Ectodermal cell (in vitro differentiated cells): ENCODE results near the gene POLR3G.
A peak's percentile ranks its signal among the peaks of the same experiment; 100 is the strongest.

Experiments
- H3K27ac ChIP-seq: 2 replicates; pipeline ENCODE4 v1.7.0; 2013; ENCODE audit warnings: mild to moderate bottlenecking, low read depth, low read length; ENCODE audit not compliant: insufficient read depth, poor library complexity, severe bottlenecking
- H3K27me3 ChIP-seq: 2 replicates; pipeline ENCODE4 v1.7.0; 2013; ENCODE audit warnings: mild to moderate bottlenecking, low read length; ENCODE audit not compliant: insufficient read depth, control insufficient read depth, poor library complexity, severe bottlenecking
- H3K36me3 ChIP-seq: one replicate; pipeline ENCODE4 v1.7.0; 2013; ENCODE audit warnings: low read length; ENCODE audit not compliant: control insufficient read depth, insufficient read depth
- H3K4me1 ChIP-seq: one replicate; pipeline ENCODE4 v1.7.0; 2013; ENCODE audit warnings: low read length; ENCODE audit not compliant: control insufficient read depth, insufficient read depth
- H3K4me3 ChIP-seq: 2 replicates; pipeline ENCODE4 v1.7.0; 2013; ENCODE audit warnings: low read depth, low read length, control low read depth; ENCODE audit not compliant: insufficient read depth
- H3K9me3 ChIP-seq: 2 replicates; pipeline ENCODE4 v1.7.0; 2013; ENCODE audit warnings: mild to moderate bottlenecking, low read length, moderate library complexity; ENCODE audit not compliant: control insufficient read depth
- WGBS, 2 experiments: methylation state at CpG; one replicate each; pipeline ENCODE4 v1.1.7; 2013; ENCODE audit warnings: missing lambda C conversion rate in 2 of 2; 5-methylcytosine and 5-hydroxymethylcytosine counted together

Gene POLR3G

GRCh38 chr5:90495146-90495545 lies 20.5 kb downstream of the POLR3G start:
- H3K9me3 ChIP-seq: no peaks in the 10 kb centered on the region
- H3K4me1 ChIP-seq: no peaks in the 10 kb centered on the region
- WGBS, 2 experiments: 82 to 93% methylated on average over 1 of the region's 1 CpG
- H3K27me3 ChIP-seq: no peaks in the 10 kb centered on the region
- H3K36me3 ChIP-seq: no peaks in the 10 kb centered on the region
- no peak overlapping the region for H3K4me3 ChIP-seq
- no peak overlapping the region for H3K27ac ChIP-seq

- Histone ChIP-seq H3K4me1 (no peaks in the 10 kb centered on the region), H3K9me3 (no peaks in the 10 kb centered on the region), H3K36me3 (no peaks in the 10 kb centered on the region), H3K27ac (no peak overlapping the region), H3K4me3 (no peak overlapping the region), H3K27me3 (no peaks in the 10 kb centered on the region)
- WGBS, 2 experiments: 90 to 100% methylated on average over 1 of the region's 1 CpG
These were observed 28.9 kb downstream of the POLR3G start for GRCh38 chr5:90503596-90503995.

GRCh38 chr5:90504743-90505142 lies 30.1 kb downstream of the POLR3G start:
- WGBS, 2 experiments: 86% methylated on average over 1 of the region's 2 CpGs; no CpG with 5 or more reads in 1 of the 2 experiments
- H3K9me3 ChIP-seq: no peaks in the 10 kb centered on the region
- H3K27me3 ChIP-seq: no peaks in the 10 kb centered on the region
- H3K4me1 ChIP-seq: no peaks in the 10 kb centered on the region
- H3K36me3 ChIP-seq: no peaks in the 10 kb centered on the region
- no peak overlapping the region for H3K4me3 ChIP-seq
- no peak overlapping the region for H3K27ac ChIP-seq

- no peaks in the 10 kb centered on the region for H3K9me3 ChIP-seq
- no peaks in the 10 kb centered on the region for H3K27me3 ChIP-seq
- no peak overlapping the region for H3K27ac ChIP-seq
- H3K4me1 ChIP-seq: no peaks in the 10 kb centered on the region
- H3K4me3 ChIP-seq: no peak overlapping the region
- H3K36me3 ChIP-seq: no peaks in the 10 kb centered on the region
These were observed 31.6 kb downstream of the POLR3G start for GRCh38 chr5:90506221-90506620.

GRCh38 chr5:90510438-90510837 lies 35.8 kb downstream of the POLR3G start:
- WGBS, 2 experiments: 95 to 100% methylated on average over 1 of the region's 1 CpG
- H3K27ac ChIP-seq: no peak overlapping the region
- H3K36me3 ChIP-seq: no peaks in the 10 kb centered on the region
- H3K9me3 ChIP-seq: no peaks in the 10 kb centered on the region
- H3K4me1 ChIP-seq: no peaks in the 10 kb centered on the region
- no peaks in the 10 kb centered on the region for H3K27me3 ChIP-seq
- no peak overlapping the region for H3K4me3 ChIP-seq

- H3K36me3 ChIP-seq: no peaks in the 10 kb centered on the region
- H3K4me1 ChIP-seq: no peaks in the 10 kb centered on the region
- H3K27ac ChIP-seq: no peak overlapping the region
- 91 to 100% methylated on average over 1 of the region's 3 CpGs for WGBS, 2 experiments
- no peaks in the 10 kb centered on the region for H3K27me3 ChIP-seq
- no peak overlapping the region for H3K4me3 ChIP-seq
- H3K9me3 ChIP-seq: no peaks in the 10 kb centered on the region
These were observed 39.9 kb downstream of the POLR3G start for GRCh38 chr5:90514520-90514919.

GRCh38 chr5:90518661-90519060 lies 44.0 kb downstream of the POLR3G start:
- no peak overlapping the region for H3K27ac ChIP-seq
- H3K27me3 ChIP-seq: no peaks in the 10 kb centered on the region
- H3K4me1 ChIP-seq: no peaks in the 10 kb centered on the region
- H3K4me3 ChIP-seq: no peak overlapping the region
- H3K9me3 ChIP-seq: no peaks in the 10 kb centered on the region
- H3K36me3 ChIP-seq: peaks cover 4% of the 10 kb centered on the region

GRCh38 chr5:90519081-90519480 lies 44.4 kb downstream of the POLR3G start:
- Histone ChIP-seq H3K9me3 (no peaks in the 10 kb centered on the region), H3K4me3 (no peak overlapping the region), H3K27me3 (no peaks in the 10 kb centered on the region), H3K4me1 (no peaks in the 10 kb centered on the region), H3K36me3 (peaks cover 4% of the 10 kb centered on the region), H3K27ac (no peak overlapping the region)
- whole genome bisulfite sequencing, 2 experiments: 92 to 94% methylated on average over 7 of the region's 7 CpGs

- no peak overlapping the region for H3K27ac ChIP-seq
These were observed 54.0 kb downstream of the POLR3G start for GRCh38 chr5:90528601-90529193.

GRCh38 chr5:90529194-90529938 lies 54.7 kb downstream of the POLR3G start, which contains the start of gene LYSMD3:
Gene LYSMD3 (minus strand): TSS chr5:90529584. CDS start chr5:90525289, 4,295 bp downstream.
- H3K9me3 ChIP-seq: no peaks in the 10 kb centered on the region
- peak within 1 kb of the TSS; percentile 91 for H3K4me3 ChIP-seq
- no peaks in the 10 kb centered on the region for H3K27me3 ChIP-seq
- no peaks in the 10 kb centered on the region for H3K36me3 ChIP-seq
- H3K27ac ChIP-seq: peak within 1 kb of the TSS; percentile 64
- H3K4me1 ChIP-seq: no peaks in the 10 kb centered on the region
- 0% methylated on average over 64 of the region's 64 CpGs for WGBS, 2 experiments

More at GRCh38 chr5:90528601-90529193, 54.0 kb downstream of the POLR3G start:
- Histone ChIP-seq H3K4me1 (no peaks in the 10 kb centered on the region), H3K36me3 (no peaks in the 10 kb centered on the region), H3K9me3 (no peaks in the 10 kb centered on the region), H3K27me3 (no peaks in the 10 kb centered on the region), H3K4me3 (peak overlapping the region; percentile 91)
- WGBS, 2 experiments: 11 to 12% methylated on average over 18 of the region's 18 CpGs
